HUES64 (cell line): ENCODE data around the gene PAK5.
A peak's percentile ranks its signal among the peaks of the same experiment; 100 is the strongest.

Experiments used
- H3K27ac ChIP-seq: 2 replicates; pipeline ENCODE4 v1.7.0; 2013; ENCODE audit warnings: low read depth, low read length, inconsistent platforms
- H3K27me3 ChIP-seq: 2 replicates; pipeline ENCODE4 v1.6.1; 2013; ENCODE audit warnings: mild to moderate bottlenecking, low read length; ENCODE audit not compliant: insufficient read depth
- H3K36me3 ChIP-seq: 2 replicates; pipeline ENCODE4 v1.6.1; 2013; ENCODE audit warnings: mild to moderate bottlenecking, low read length; ENCODE audit not compliant: insufficient read depth
- H3K4me1 ChIP-seq: 2 replicates; pipeline ENCODE4 v1.6.1; 2013; ENCODE audit warnings: mild to moderate bottlenecking, low read length, moderate library complexity; ENCODE audit not compliant: insufficient read depth
- H3K4me3 ChIP-seq: 2 replicates; pipeline ENCODE4 v1.5.1; 2013; ENCODE audit warnings: mild to moderate bottlenecking, low read length, moderate library complexity
- H3K9ac ChIP-seq: 2 replicates; pipeline ENCODE4 v1.6.1; 2013; ENCODE audit warnings: mild to moderate bottlenecking, low read depth, low read length
- H3K9me3 ChIP-seq: 2 replicates; pipeline ENCODE4 v1.6.1; 2013; ENCODE audit warnings: low read depth, low read length; ENCODE audit not compliant: insufficient read depth
- WGBS: fragments of 150-250, 120-280 bp; methylation state at CpG from one replicate; pipeline ENCODE4 v1.1.7; 2013; ENCODE audit warnings: missing lambda C conversion rate; 5-methylcytosine and 5-hydroxymethylcytosine counted together

Gene PAK5

DNA sequence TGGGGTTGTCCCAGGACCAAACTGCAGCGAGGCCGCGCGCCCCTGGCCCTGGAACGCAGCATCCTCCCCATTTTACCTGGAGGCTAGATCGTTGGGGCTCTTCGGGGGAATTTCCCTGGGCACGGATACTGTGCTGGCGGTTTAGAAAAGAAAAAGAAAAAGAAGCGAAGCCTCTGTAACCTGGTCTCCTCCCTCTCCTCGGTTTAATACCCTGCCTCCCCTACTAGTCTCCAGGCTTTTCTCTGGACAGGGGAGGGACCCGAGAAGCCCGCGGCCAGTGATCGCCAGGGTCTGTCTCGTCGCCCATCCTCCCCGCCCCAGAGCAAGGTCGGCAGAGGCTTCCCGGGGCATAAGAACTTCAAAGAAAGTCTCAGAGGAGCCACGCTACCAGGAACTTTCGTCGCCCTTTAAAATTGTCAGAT lies 330.6 kb downstream of the PAK5 start:
- Histone ChIP-seq H3K9me3 (no peaks in the 10 kb centered on the region), H3K4me1 (peaks cover 12% of the 10 kb centered on the region), H3K36me3 (no peaks in the 10 kb centered on the region), H3K27me3 (peaks cover 94% of the 10 kb centered on the region), H3K9ac (no peak overlapping the region), H3K4me3 (peak overlapping the region; percentile 29), H3K27ac (no peak overlapping the region)
- WGBS, result 94% methylated on average over 23 of the region's 23 CpGs

DNA sequence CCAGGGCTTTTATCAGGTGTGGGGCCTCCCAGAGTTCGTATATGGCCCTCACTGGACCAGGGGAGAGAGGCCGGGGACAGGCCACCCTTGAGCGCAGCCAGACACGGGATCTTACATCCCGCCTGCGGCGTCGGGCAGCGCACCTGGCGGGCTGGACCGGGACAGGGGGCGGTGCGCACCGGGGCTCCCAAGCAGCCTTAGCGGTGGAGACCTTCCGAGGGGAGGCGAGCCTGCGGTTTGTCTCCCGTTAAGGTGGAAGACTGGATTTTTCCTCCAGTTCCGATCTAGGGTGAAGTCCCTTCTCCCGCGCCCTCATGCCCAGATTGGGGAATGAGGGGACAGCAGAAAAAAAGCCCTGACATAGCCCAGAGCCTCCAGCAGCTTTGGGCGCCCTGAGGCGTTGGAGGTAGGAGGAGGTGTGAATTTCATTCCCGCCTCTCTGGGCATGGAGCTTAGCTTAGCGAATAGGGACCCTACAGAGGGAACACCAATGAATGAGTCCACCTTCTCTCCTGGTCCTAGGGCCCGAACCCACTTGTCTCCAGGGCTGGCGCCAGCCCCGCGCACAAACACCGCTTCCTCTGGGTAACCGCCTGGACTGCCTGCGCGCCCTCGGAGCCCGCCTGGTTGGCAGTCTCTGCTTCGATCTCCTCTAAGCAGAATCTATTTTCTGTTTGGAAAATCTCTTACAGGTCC lies 331.2 kb downstream of the PAK5 start:
- no peaks in the 10 kb centered on the region for H3K36me3 ChIP-seq
- WGBS, result 94% methylated on average over 37 of the region's 37 CpGs
- H3K4me3 ChIP-seq, result peak overlapping the region; percentile 29
- H3K27me3 ChIP-seq, result peaks cover 88% of the 10 kb centered on the region
- H3K27ac ChIP-seq, result no peak overlapping the region
- H3K9me3 ChIP-seq, result no peaks in the 10 kb centered on the region
- no peak overlapping the region for H3K9ac ChIP-seq
- peaks cover 12% of the 10 kb centered on the region for H3K4me1 ChIP-seq

DNA sequence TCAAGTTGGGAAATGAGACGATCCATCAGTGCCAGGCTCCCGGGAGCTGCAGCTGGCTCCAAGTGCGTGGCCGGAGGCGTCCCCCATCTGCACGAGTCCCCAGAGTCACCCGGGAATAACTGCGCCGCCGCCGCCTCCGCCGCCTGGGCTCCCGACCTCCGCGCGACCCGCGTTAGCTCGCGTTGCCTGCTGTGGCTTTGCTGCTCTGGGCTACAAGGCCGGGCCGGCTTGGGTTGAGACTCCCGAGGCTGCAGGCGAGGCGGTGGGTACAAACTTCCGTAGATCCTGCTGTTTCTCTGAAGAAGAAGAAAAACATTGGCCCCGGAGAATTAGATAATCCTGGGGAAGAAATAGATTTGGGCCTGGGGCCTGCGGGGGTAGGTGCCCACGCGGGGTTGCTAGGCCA lies 331.9 kb downstream of the PAK5 start:
- H3K4me1 ChIP-seq, result peaks cover 12% of the 10 kb centered on the region
- no peaks in the 10 kb centered on the region for H3K36me3 ChIP-seq
- no peak overlapping the region for H3K27ac ChIP-seq
- WGBS, result 96% methylated on average over 31 of the region's 31 CpGs
- peaks cover 81% of the 10 kb centered on the region for H3K27me3 ChIP-seq
- peak overlapping the region; percentile 29; the same call in 1 of the 2 replicates for H3K4me3 ChIP-seq
- H3K9me3 ChIP-seq, result no peaks in the 10 kb centered on the region
- H3K9ac ChIP-seq, result no peak overlapping the region

DNA sequence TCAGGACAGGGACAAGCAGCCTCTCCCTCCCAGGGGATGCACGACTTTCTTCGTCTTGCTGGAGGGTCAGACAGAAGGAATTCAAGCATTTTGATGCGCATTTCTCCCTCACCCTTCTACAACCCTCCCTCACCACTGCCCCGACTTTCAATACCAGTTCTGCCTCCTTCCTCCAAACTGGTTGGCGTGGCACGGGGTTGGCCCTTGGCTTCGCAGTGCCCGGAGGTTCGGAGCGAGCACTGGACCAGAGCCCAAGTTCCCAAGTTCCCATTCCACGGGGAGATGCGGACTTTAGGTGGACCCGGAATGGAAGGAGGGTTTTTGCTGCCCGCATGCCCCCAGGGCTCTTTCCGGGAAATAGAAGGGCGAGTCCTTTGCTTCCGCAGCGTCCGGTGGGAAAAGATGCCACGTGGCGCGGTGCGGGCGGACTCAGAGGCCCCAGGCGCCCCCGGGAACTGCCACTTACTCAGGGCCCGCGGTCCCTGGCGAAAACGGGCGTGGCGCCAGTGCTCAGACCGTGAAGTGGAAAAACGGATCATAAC lies 332.5 kb downstream of the PAK5 start:
- Histone ChIP-seq H3K9ac (no peak overlapping the region), H3K4me1 (peaks cover 12% of the 10 kb centered on the region), H3K4me3 (peak overlapping the region; percentile 29; the same call in 1 of the 2 replicates), H3K36me3 (no peaks in the 10 kb centered on the region), H3K27ac (no peak overlapping the region), H3K27me3 (peaks cover 76% of the 10 kb centered on the region), H3K9me3 (no peaks in the 10 kb centered on the region)
- WGBS, result 91% methylated on average over 34 of the region's 34 CpGs

DNA sequence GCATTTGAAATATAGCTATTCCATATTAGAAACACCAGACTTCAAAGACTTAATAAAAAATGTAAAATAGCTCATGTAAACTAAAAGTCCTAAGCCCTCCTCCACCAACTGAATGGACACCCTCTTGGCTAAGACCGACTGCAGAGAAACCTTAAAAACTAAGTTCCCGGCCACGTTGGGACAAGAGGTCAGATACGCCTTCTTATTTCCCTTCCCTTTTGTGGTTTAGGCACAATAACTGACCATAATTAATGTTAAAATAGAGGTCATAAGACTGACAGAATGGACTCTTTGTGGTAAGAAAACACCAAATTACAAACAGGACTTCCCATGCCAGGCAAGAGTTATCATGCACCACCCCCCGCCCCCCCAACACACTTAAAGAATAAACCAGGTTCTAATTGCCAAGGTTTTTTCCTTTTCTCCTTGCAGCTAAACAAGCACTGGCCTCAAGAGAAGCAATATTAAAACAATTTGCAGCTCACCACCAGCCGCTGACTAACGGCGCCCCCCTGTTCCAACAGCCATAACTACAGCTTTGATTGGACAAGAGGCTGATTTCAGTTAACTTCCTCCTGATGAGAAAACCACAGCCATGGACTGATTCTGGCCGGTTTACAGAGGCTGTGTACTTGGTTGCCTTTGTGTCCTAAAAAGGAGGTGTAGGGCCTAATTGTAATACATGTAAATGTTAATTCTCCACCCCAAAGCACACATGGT lies 335.2 kb downstream of the PAK5 start:
- Histone ChIP-seq H3K9me3 (no peaks in the 10 kb centered on the region), H3K36me3 (no peaks in the 10 kb centered on the region), H3K9ac (no peak overlapping the region), H3K4me3 (no peak overlapping the region), H3K27me3 (peaks cover 52% of the 10 kb centered on the region), H3K27ac (no peak overlapping the region), H3K4me1 (peaks cover 12% of the 10 kb centered on the region)
- WGBS, result 74% methylated on average over 9 of the region's 9 CpGs

DNA sequence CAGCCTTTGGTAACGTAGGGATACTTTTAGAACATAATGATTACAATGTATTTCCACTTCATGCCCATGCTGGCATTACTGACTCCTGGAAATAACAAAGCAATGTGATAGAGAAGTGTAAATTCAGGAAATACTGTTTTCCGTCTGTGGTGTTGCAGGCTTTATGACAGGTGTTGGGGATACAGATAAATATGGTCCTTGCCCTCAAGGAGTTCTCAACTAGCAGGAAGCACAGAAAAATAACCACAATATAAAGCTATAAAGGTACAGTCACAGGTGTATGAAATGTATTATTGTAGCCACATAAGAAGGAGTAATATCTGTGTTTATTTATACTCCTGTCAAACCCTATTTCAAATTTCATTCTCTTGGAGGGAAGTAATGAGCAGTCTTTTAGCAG lies 337.4 kb downstream of the PAK5 start:
- Histone ChIP-seq H3K27ac (no peak overlapping the region), H3K27me3 (peaks cover 30% of the 10 kb centered on the region), H3K9me3 (no peaks in the 10 kb centered on the region), H3K36me3 (no peaks in the 10 kb centered on the region), H3K4me1 (peaks cover 12% of the 10 kb centered on the region), H3K9ac (no peak overlapping the region), H3K4me3 (no peak overlapping the region)
- 96% methylated on average over 2 of the region's 2 CpGs for WGBS

DNA sequence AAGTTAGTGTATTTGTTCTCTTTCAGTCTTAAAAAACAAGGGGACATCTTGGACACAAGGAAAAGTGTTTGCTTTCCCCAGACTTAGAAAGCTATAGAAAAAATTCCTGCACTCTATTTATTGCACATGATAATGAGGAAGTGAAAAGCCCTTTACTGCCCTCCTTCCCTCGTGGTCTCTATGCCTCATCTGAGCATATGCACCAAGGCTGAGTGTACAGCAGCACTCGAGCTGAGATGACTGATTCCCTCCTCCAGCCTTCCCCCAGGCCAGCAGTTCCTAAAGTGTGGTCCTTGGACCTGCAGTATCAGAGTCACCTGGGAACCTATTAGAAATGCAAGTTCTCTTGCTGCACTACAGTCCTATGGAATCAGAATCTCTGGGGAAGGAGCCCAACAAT lies 338.8 kb downstream of the PAK5 start:
- Histone ChIP-seq H3K9me3 (no peaks in the 10 kb centered on the region), H3K4me1 (peaks cover 8% of the 10 kb centered on the region), H3K36me3 (no peaks in the 10 kb centered on the region), H3K9ac (no peak overlapping the region), H3K4me3 (no peak overlapping the region), H3K27ac (no peak overlapping the region), H3K27me3 (peaks cover 17% of the 10 kb centered on the region)
- WGBS, result 82% methylated on average over 2 of the region's 2 CpGs

DNA sequence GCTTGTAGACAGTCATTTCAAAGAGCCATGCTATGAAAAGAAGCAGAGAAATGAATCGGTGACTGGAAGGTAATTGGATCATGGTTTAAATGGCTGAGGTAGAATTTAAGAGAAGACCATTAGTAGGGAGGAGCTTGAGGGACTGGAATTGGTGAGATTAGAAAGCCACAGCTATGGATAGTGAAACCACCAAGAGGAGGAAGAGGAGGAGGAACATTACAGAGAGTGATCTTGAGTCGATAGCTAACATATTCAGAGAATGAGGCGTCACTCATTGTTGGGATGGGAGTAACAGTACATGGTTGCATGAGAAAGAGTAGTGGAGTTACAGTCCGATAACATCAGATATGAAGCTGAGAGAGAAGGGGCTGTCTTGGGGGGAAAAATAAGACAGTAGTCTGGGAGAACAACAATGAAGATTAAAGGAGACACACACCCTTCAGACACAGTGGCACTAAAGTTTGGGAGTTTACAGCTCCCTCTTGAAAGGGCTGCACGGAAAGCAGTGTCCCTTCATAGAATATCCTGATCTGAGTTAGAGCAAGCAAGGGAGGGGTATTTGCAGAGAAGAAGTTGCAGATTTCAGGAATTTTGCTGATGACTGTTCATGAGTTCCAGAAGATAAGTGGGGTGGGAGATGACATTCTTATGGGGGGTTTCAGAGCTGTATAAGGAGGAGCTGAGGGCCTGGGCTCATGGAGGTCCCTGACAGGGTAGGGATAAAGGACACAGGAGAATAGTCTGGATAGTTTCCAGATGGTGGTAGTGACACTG lies 339.6 kb downstream of the PAK5 start:
- Histone ChIP-seq H3K27ac (no peak overlapping the region), H3K27me3 (peaks cover 8% of the 10 kb centered on the region), H3K36me3 (no peaks in the 10 kb centered on the region), H3K4me1 (peaks cover 4% of the 10 kb centered on the region), H3K9me3 (no peaks in the 10 kb centered on the region), H3K4me3 (no peak overlapping the region), H3K9ac (no peak overlapping the region)
- 90% methylated on average over 5 of the region's 5 CpGs for WGBS

DNA sequence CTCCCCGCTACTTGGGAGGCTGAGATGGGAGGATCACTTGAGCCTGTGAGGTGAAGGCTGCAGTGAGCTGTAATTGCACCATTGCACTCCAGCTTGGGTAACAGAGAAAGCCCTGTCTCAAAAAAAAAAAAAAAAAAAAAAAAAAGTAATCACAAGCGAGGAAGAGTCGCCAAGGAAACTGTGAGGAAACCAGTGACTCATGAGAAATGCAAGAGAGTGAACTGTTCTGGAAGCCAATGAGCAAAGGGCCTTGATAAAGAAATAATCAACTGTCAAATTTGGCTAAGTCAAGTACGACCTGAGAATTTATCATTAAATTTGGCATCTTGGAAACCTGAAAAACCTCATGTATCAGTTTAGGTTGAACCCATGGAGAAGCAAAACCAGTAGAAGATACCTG lies 340.6 kb downstream of the PAK5 start:
- WGBS, result 97% methylated on average over 4 of the region's 4 CpGs
- Histone ChIP-seq H3K9me3 (no peaks in the 10 kb centered on the region), H3K9ac (no peak overlapping the region), H3K27ac (no peak overlapping the region), H3K27me3 (0 out of 2 replicates have a peak, but pooled peaks cover 4% of the 10 kb centered on the region), H3K4me3 (no peak overlapping the region), H3K36me3 (no peaks in the 10 kb centered on the region), H3K4me1 (no peaks in the 10 kb centered on the region)

DNA sequence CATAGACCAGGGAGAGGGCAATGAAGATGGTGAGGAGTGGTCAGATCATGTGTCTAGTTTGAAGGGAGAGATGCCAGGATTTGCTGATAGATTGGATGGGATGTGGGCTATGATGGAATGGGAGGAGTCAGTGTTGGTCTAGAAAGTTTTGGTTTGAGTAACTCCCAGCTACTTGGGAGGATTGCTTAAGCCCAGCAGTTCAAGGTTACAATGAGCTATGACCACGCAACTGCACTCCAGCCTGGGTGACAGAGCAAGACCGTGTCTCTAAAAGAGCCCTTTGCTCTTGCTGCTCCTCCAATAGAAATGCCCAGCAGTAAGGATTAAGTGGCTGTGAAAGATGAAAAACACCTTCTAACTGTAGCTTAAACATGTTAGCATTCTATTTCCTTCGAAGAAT lies 342.7 kb downstream of the PAK5 start:
- Histone ChIP-seq H3K9me3 (no peaks in the 10 kb centered on the region), H3K27ac (no peak overlapping the region), H3K4me3 (no peak overlapping the region), H3K4me1 (no peaks in the 10 kb centered on the region), H3K27me3 (0 out of 2 replicates have a peak, but pooled peaks cover 1% of the 10 kb centered on the region), H3K36me3 (no peaks in the 10 kb centered on the region), H3K9ac (no peak overlapping the region)
- WGBS, result 92% methylated on average over 3 of the region's 3 CpGs

DNA sequence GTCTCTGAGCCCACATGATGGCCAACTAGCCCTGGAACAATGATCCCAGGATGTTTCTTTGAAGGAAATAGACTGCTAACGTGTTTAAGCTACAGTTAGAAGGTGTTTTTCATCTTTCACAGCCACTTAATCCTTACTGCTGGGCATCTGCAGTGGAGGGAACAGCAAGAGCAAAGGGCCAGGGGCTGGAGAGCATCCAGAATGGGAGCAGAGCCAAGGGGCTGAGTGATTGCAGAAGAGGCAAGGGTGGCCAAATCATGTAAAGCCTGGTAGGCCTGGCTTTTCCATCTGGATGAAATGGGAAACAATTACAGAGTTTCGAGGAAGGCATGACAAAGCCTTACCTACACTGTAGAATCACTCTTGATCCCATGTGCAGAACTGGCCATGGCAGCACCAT lies 343.2 kb downstream of the PAK5 start:
- no peaks in the 10 kb centered on the region for H3K4me1 ChIP-seq
- H3K27me3 ChIP-seq, result no peaks in the 10 kb centered on the region
- H3K9ac ChIP-seq, result no peak overlapping the region
- no peak overlapping the region for H3K27ac ChIP-seq
- no peaks in the 10 kb centered on the region for H3K36me3 ChIP-seq
- H3K9me3 ChIP-seq, result no peaks in the 10 kb centered on the region
- 67% methylated on average over 2 of the region's 2 CpGs for WGBS
- no peak overlapping the region for H3K4me3 ChIP-seq
